Kidney epithelial cell (primary cell): Measurements from ENCODE around the gene CTXND1. TPM values are rescaled to one million over a fixed set of nuclear protein-coding genes. Genes with fewer than 3 reads are reported as not detected.

Experiments
- DNase-seq: peaks from one replicate; pipeline ENCODE4 v3.0.0-alpha.2; 2010; ENCODE audit warnings: low read depth
- H3K27me3 ChIP-seq: 2 replicates; pipeline ENCODE4 v1.6.0; 2011; ENCODE audit warnings: low read length; ENCODE audit not compliant: control insufficient read depth, insufficient read depth
- H3K36me3 ChIP-seq: 2 replicates; pipeline ENCODE4 v1.5.1; 2011; ENCODE audit warnings: low read length; ENCODE audit not compliant: control insufficient read depth, insufficient read depth
- H3K4me3 ChIP-seq: 2 replicates; pipeline ENCODE4 v1.5.1; 2011; ENCODE audit warnings: low read depth, mild to moderate bottlenecking, control low read depth, low read length
- total RNA-seq: library from RNA; depleted of rRNA; stranded (reverse); fragments of >200 nt; gene quantifications from 2 replicates; pipeline ENCODE4 v1.2.3, GENCODE V29; 2015
- TF ChIP-seq, protein P1 (sequence below): IDR thresholded peaks from 2 replicates; pipeline ENCODE4 v1.5.1; 2011; ENCODE audit warnings: mild to moderate bottlenecking, moderate library complexity, low read length, control low read depth, inconsistent platforms; ENCODE audit not compliant: insufficient read depth, poor library complexity, severe bottlenecking

The CTXND1 gene
- total RNA-seq, 1 donor from 2014 or later = not detected

DNA sequence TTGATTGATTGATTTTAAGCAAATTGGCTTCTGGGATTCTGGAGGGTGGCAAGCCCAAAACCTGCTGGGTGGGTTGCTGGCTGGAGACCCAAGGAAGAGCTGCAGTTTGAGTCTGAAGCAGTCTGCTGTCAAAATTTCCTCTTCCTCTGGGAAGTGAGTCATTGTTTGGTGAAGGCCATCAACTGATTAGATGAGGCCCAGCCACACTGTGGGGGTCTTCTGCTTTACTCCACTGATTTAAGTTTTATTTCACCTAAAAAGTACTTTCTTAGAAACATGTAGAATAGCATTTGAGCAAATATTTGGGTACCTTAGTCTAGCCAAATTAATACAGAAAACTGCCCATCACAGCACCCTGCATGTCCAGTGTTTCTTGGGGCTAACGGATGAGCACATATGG, 65.4 kb downstream of the CTXND1 start:
- H3K27me3 ChIP-seq = no peaks in the 10 kb centered on the region
- no peak for DNase-seq
- TF ChIP-seq, protein P1, sequence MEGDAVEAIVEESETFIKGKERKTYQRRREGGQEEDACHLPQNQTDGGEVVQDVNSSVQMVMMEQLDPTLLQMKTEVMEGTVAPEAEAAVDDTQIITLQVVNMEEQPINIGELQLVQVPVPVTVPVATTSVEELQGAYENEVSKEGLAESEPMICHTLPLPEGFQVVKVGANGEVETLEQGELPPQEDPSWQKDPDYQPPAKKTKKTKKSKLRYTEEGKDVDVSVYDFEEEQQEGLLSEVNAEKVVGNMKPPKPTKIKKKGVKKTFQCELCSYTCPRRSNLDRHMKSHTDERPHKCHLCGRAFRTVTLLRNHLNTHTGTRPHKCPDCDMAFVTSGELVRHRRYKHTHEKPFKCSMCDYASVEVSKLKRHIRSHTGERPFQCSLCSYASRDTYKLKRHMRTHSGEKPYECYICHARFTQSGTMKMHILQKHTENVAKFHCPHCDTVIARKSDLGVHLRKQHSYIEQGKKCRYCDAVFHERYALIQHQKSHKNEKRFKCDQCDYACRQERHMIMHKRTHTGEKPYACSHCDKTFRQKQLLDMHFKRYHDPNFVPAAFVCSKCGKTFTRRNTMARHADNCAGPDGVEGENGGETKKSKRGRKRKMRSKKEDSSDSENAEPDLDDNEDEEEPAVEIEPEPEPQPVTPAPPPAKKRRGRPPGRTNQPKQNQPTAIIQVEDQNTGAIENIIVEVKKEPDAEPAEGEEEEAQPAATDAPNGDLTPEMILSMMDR = no peak
- peaks cover 2% of the 10 kb centered on the region for H3K36me3 ChIP-seq
- no peak overlapping the region for H3K4me3 ChIP-seq

DNA sequence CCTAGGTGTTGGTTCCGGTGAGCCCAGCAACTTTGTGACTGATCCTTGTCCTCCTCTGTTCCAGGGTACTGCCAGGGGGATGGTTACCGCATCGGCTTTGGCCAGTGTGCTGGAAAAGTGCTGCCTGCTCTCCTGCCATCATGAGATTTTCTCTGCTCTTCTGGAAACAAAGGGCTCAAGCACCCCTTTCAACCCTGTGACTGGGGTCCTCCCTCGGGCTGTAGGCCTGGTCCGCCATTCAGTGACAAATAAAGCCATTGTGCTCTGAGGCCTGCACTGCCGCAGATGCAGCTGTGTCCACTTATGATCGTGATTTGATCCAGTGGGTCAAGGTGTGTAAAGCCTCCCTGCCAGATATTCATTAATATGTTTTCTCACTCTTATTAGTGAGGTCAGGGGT, 65.9 kb downstream of the CTXND1 start:
- no peak for DNase-seq
- TF ChIP-seq, protein P1 = no peak
- H3K36me3 ChIP-seq = peaks cover 2% of the 10 kb centered on the region
- H3K4me3 ChIP-seq = no peak overlapping the region
- no peaks in the 10 kb centered on the region for H3K27me3 ChIP-seq

DNA sequence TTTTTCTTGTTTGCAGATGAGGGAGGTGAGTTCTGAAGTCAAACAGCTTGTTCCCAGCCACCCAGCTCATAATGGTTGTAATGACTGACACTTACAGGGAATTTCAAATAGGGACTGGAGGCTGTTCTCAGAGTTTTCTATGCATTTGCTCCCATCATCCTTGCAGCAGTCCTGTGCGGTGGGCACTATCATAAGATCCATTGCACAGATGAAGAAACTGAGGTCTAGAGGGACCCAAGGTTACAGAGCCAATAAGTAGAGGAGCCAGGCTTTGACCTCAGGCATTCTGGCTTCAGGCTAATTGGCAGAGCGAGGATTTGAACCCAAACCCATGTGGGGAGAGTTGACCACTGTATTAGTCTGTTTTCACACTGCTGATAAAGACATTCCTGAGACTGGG, 66.9 kb downstream of the CTXND1 start:
- TF ChIP-seq, protein P1 = no peak
- DNase-seq = no peak
- Histone ChIP-seq H3K4me3 (no peak overlapping the region), H3K36me3 (peaks cover 2% of the 10 kb centered on the region), H3K27me3 (no peaks in the 10 kb centered on the region)

DNA sequence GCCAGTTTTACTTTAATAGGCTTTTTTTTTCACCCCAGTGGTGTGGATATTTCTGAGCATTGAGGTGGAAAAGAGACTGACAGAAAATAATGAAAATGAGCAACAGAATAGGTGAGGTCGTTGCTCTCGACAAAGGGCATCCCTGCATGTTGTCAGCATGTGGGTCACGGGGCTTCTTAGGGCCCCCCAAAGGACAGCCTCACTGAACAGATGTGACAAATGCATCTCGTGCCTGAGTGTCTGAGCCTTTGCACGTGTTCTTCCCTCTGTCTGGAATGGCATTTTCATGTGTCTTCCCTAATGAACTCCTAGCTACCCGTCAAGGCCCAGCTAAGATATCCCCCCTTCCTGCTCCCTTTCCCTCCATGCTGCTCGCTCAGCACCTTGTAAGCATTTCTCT, 67.5 kb downstream of the CTXND1 start:
- Histone ChIP-seq H3K36me3 (peaks cover 2% of the 10 kb centered on the region), H3K27me3 (no peaks in the 10 kb centered on the region), H3K4me3 (no peak overlapping the region)
- TF ChIP-seq, protein P1 = no peak
- no peak for DNase-seq

DNA sequence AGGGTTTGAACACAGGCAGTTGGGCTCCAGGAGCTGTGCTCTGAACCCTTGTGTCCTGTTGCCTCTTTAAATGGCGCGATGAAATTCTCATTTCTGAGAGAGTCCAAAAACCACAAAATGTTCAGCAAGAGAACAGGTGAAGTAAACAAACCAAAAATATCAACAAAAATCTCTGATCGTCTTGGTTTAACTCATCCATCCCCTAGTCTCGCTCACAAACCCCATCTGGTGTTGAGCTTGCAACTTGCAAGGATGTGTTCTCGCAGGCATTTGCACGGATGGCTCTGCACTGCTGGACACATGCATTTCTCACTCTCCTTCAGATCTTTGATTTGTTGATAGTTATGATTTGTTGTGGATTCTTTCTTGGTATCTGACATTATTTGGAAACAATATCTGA, 68.1 kb downstream of the CTXND1 start:
- peaks cover 2% of the 10 kb centered on the region for H3K36me3 ChIP-seq
- TF ChIP-seq, protein P1 = no peak
- DNase-seq = no peak

DNA sequence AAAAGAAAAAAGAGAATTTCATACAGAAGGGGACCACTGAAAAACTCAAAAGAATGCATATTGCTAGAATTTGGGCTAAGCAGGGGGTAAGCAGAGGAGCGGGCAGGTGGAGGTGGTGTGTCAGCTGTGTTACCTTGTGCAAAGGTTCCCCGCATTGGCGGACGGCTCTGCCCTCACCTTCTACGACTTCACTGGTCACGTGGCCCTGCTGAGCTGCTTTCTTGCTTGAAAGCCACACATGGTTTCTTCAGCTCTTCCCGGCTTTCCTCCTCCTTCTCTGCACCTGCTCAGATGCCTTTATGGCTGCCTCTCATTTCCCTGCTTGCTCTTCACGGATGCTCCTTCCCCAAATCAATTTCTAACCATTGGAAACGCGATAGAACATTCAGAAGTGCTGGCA, 68.7 kb downstream of the CTXND1 start:
- H3K4me3 ChIP-seq = no peak overlapping the region
- H3K27me3 ChIP-seq = no peaks in the 10 kb centered on the region
- peaks cover 2% of the 10 kb centered on the region for H3K36me3 ChIP-seq
- TF ChIP-seq, protein P1 = no peak
- no peak for DNase-seq

More for the DNA sequence above, 68.1 kb downstream of the CTXND1 start:
- Histone ChIP-seq H3K4me3 (no peak overlapping the region), H3K27me3 (no peaks in the 10 kb centered on the region)
